Measurements from ENCODE around the gene TUFM. TPM values are rescaled to one million over a fixed set of nuclear protein-coding genes. Genes with fewer than 3 reads are reported as not detected.

Gene TUFM
- total RNA-seq, 5 donors from 2014 or later (not counting 1 experiment from before 2014, with no cell fraction given): 90.2 to 131 (median 105) TPM

DNA sequence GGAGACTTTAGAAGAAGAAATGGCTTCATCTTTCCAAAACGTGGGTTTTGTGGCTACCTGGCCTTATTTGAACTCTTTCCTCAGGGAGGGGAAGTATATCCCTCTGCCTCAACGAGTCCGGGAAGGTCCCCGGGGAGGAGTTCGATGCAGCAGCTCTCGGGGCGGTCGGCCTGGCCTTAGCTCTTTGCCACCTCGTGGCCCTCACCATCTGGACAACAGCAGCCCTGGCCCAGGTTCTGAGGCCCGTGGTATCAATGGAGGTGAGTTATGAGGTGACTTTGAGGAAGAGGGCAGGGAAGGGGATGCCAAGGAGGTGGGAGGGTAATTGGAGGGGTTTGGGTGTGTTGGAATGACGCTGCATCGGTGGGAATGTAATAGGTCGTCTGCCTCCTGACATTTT is 15.6 kb downstream of the TUFM start:
- no peak overlapping the region for H3K27ac Mint-ChIP-seq
- no peak overlapping the region for H3K4me3 ChIP-seq (ENCODE audit: control insufficient read depth in 1 of 2, extremely low read depth in 1 of 2, low read length in 1 of 2)
- no peaks in the 10 kb centered on the region for H3K9me3 ChIP-seq
- peaks cover 15 to 33% (median 27%) of the 10 kb centered on the region in 3 donors for H3K4me1 Mint-ChIP-seq
- H3K27me3 Mint-ChIP-seq: no peaks in the 10 kb centered on the region
- H3K36me3 Mint-ChIP-seq: peaks cover 81% of the 10 kb centered on the region
- H3K4me3 Mint-ChIP-seq: no peak overlapping the region
- H3K36me3 ChIP-seq (ENCODE audit: control insufficient read depth in 2 of 2, extremely low read depth in 1 of 2, insufficient read depth in 1 of 2, low read length in 1 of 2): peaks cover 33 to 99% of the 10 kb centered on the region in 2 donors
- no peak overlapping the region for H3K27ac ChIP-seq (ENCODE audit: low read length)
- WGBS (ENCODE audit: insufficient coverage): 95% methylated on average over 10 of the region's 13 CpGs
- DNase-seq (no peak), ATAC-seq (replicated peaks in 1 of 4) (no peak)
- ChIA-PET POLR2A (interaction anchor here (0.7 to 1.1 kb wide), 2 partner anchors 12 to 14 kb away, joined by 3 to 6 read pairs; no protein-coding TSS in a partner anchor), CTCF (interaction anchor here in 1 of 2 donors (0.7 kb wide), 1 partner anchor 85 kb away, joined by 3 read pairs; no protein-coding TSS in a partner anchor)
- H3K4me1 ChIP-seq (ENCODE audit: control insufficient read depth in 1 of 2, extremely low read depth in 1 of 2, insufficient read depth in 2 of 2, low read length in 2 of 2): peaks cover 3 to 6% of the 10 kb centered on the region in 2 experiments
- no peaks in the 10 kb centered on the region for H3K27me3 ChIP-seq (replicated peaks in 1 of 2; ENCODE audit: control insufficient read depth in 2 of 2, extremely low read depth in 1 of 2, insufficient read depth in 2 of 2, low read length in 1 of 2)
- no peaks in the 10 kb centered on the region for H3K9me3 Mint-ChIP-seq

DNA sequence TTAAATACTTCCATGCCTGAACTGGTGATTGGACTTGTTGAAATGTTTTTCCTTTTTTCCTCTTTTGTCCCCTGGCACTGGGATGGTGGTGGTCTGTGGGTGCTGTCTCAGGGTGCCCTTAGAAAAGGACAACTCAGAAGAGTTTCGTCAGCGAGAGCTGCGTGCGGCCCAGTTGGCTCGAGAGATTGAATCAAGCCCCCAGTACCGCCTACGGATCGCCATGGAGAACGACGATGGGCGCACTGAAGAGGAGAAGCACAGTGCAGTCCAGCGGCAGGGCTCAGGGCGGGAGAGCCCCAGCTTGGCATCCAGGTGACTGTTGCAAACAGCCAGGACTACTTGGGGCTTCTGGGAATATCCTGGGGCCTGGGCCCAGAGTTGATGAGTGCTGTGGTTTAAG is 16.4 kb downstream of the TUFM start:
- H3K36me3 ChIP-seq (ENCODE audit: control insufficient read depth in 2 of 2, extremely low read depth in 1 of 2, insufficient read depth in 1 of 2, low read length in 1 of 2): peaks cover 29 to 95% of the 10 kb centered on the region in 2 donors
- Mint-ChIP-seq H3K36me3 (peaks cover 80% of the 10 kb centered on the region), H3K9me3 (no peaks in the 10 kb centered on the region), H3K4me1 (peaks cover 23 to 41% (median 34%) of the 10 kb centered on the region in 3 donors), H3K27ac (no peak overlapping the region), H3K4me3 (no peak overlapping the region), H3K27me3 (no peaks in the 10 kb centered on the region)
- CTCF ChIA-PET: no interaction called here
- H3K27me3 ChIP-seq (replicated peaks in 1 of 2; ENCODE audit: control insufficient read depth in 2 of 2, extremely low read depth in 1 of 2, insufficient read depth in 2 of 2, low read length in 1 of 2): no peaks in the 10 kb centered on the region
- no peaks in the 10 kb centered on the region for H3K9me3 ChIP-seq
- peaks cover 11 to 14% of the 10 kb centered on the region in 2 experiments for H3K4me1 ChIP-seq (ENCODE audit: control insufficient read depth in 1 of 2, extremely low read depth in 1 of 2, insufficient read depth in 2 of 2, low read length in 2 of 2)
- WGBS (ENCODE audit: insufficient coverage): 97% methylated on average over 13 of the region's 13 CpGs
- H3K27ac ChIP-seq (ENCODE audit: low read length): no peak overlapping the region
- POLR2A ChIA-PET: interaction anchor here in 1 of 2 donors (1.1 kb wide), 1 partner anchor 13 kb away, joined by 3 read pairs; no protein-coding TSS in a partner anchor
- no peak overlapping the region for H3K4me3 ChIP-seq (ENCODE audit: control insufficient read depth in 1 of 2, extremely low read depth in 1 of 2, low read length in 1 of 2)
- ATAC-seq (replicated peaks in 1 of 4): no peak
- DNase-seq: no peak

DNA sequence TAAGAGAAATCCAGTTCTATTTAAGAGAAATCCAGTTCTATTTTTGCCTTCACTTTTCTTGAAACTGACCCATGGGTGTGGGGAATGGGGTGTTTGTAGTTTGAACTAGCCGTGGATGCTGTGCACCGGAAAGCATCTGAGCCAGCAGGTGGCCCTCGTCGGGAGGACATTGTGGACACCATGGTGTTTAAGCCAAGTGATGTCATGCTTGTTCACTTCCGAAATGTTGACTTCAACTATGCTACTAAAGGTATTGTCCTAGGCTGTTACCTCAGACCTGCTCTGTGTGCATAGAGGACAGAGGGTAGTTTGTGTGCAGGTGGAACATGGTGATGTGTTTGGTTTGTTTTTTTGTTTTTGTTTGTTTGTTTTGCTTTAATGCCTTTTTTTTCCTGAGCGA is 20.0 kb downstream of the TUFM start:
- WGBS (ENCODE audit: insufficient coverage): 97% methylated on average over 5 of the region's 6 CpGs
- Mint-ChIP-seq H3K27me3 (no peaks in the 10 kb centered on the region), H3K4me3 (peak overlapping the region; percentile 13 to 55 (median 54)), H3K36me3 (peaks cover 52% of the 10 kb centered on the region), H3K9me3 (no peaks in the 10 kb centered on the region), H3K4me1 (peaks cover 36 to 54% (median 45%) of the 10 kb centered on the region in 3 donors), H3K27ac (peak overlapping the region; percentile 11 to 80)
- H3K27ac ChIP-seq (ENCODE audit: low read length): no peak overlapping the region
- no peak for ATAC-seq (replicated peaks in 1 of 4)
- H3K4me3 ChIP-seq (ENCODE audit: control insufficient read depth in 1 of 2, extremely low read depth in 1 of 2, low read length in 1 of 2): no peak overlapping the region
- H3K4me1 ChIP-seq (ENCODE audit: control insufficient read depth in 1 of 2, extremely low read depth in 1 of 2, insufficient read depth in 2 of 2, low read length in 2 of 2): peaks cover 22% of the 10 kb centered on the region in 2 experiments
- ChIA-PET CTCF (no interaction called here), POLR2A (no interaction called here)
- no peak for DNase-seq
- peaks cover 19 to 59% of the 10 kb centered on the region in 2 donors for H3K36me3 ChIP-seq (ENCODE audit: control insufficient read depth in 2 of 2, extremely low read depth in 1 of 2, insufficient read depth in 1 of 2, low read length in 1 of 2)
- no peaks in the 10 kb centered on the region for H3K9me3 ChIP-seq
- no peaks in the 10 kb centered on the region for H3K27me3 ChIP-seq (replicated peaks in 1 of 2; ENCODE audit: control insufficient read depth in 2 of 2, extremely low read depth in 1 of 2, insufficient read depth in 2 of 2, low read length in 1 of 2)

DNA sequence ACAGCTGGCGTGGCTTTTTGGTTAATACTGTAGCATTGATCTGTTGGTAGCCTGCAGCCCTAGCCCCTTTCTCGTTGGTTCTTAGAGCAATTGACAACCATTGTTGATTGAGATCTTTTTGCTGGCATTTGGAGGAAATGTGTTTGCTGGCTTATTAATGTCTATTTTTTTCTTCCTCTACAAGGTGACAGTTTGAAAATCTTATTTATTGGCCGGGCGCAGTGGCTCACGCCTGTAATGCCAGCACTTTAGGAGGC is 21.5 kb downstream of the TUFM start:
- Mint-ChIP-seq H3K27ac (peak overlapping the region; percentile 96 to 98), H3K27me3 (no peaks in the 10 kb centered on the region), H3K4me1 (peaks cover 36 to 55% (median 46%) of the 10 kb centered on the region in 3 donors), H3K36me3 (peaks cover 37% of the 10 kb centered on the region), H3K4me3 (peak overlapping the region; percentile 96 to 98 (median 98)), H3K9me3 (no peaks in the 10 kb centered on the region)
- POLR2A ChIA-PET: no interaction called here
- peaks cover 14 to 44% of the 10 kb centered on the region in 2 donors for H3K36me3 ChIP-seq (ENCODE audit: control insufficient read depth in 2 of 2, extremely low read depth in 1 of 2, insufficient read depth in 1 of 2, low read length in 1 of 2)
- H3K9me3 ChIP-seq: no peaks in the 10 kb centered on the region
- DNase-seq: no peak
- CTCF ChIA-PET: interaction anchor here in 1 of 2 donors (0.5 kb wide), 1 partner anchor 136 kb away, joined by 3 read pairs; no protein-coding TSS in a partner anchor
- H3K4me3 ChIP-seq (ENCODE audit: control insufficient read depth in 1 of 2, extremely low read depth in 1 of 2, low read length in 1 of 2): peak overlapping the region; percentile 64 to 95
- peaks cover 22% of the 10 kb centered on the region in 2 experiments for H3K4me1 ChIP-seq (ENCODE audit: control insufficient read depth in 1 of 2, extremely low read depth in 1 of 2, insufficient read depth in 2 of 2, low read length in 2 of 2)
- ATAC-seq (replicated peaks in 1 of 4): no peak
- peak overlapping the region; percentile 98 for H3K27ac ChIP-seq (ENCODE audit: low read length)
- WGBS (ENCODE audit: insufficient coverage): 0% methylated on average over 1 of the region's 5 CpGs
- no peaks in the 10 kb centered on the region for H3K27me3 ChIP-seq (replicated peaks in 1 of 2; ENCODE audit: control insufficient read depth in 2 of 2, extremely low read depth in 1 of 2, insufficient read depth in 2 of 2, low read length in 1 of 2)

DNA sequence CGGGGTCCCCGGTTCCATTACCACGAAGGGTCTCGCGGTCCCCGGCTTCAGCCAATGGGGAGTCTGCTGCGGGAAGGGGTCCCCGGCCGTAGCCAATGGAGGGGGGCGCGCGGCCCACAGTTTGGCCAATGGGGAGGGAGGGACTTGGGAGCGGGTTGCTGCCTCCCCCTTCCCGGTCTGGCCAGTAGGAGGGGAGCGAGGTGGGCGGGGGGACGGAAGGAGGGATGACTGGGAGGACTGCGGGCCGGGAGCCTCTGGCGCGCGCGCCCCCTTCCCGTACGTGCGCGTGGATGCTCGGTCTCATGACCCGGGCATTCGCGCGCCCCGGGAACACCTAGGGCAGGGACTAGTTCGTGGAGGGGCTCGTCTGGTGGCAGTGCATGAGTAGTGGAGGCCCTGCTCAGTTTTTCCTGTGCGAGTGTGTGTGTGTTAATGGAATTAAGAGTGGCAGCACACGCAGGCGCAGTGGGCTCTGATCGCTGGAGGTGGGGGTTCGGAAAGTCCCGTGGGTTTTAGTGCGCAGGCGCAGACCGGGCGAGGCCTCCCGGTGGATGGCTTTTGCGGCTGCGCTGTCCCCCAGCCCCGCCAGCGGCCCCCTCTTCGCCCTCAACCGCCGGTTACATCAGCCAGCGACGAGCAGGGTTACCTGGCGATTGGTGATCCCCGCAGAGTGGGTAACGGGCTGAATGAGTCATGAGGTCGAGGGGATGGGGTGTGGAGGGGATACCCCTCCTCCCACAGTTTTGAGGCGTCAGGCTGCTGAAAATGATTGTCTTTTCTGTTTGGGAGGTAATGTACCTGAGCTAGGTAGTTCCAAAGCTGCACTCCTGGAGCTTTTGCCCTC is 22.1 kb downstream of the TUFM start:
- Histone ChIP-seq H3K27me3 (replicated peaks in 1 of 2; ENCODE audit: control insufficient read depth in 2 of 2, extremely low read depth in 1 of 2, insufficient read depth in 2 of 2, low read length in 1 of 2) (no peaks in the 10 kb centered on the region), H3K4me3 (ENCODE audit: control insufficient read depth in 1 of 2, extremely low read depth in 1 of 2, low read length in 1 of 2) (peak overlapping the region; percentile 64 to 95), H3K9me3 (no peaks in the 10 kb centered on the region), H3K4me1 (ENCODE audit: control insufficient read depth in 1 of 2, extremely low read depth in 1 of 2, insufficient read depth in 2 of 2, low read length in 2 of 2) (peaks cover 22% of the 10 kb centered on the region in 2 experiments), H3K27ac (ENCODE audit: low read length) (peak overlapping the region; percentile 98), H3K36me3 (ENCODE audit: control insufficient read depth in 2 of 2, extremely low read depth in 1 of 2, insufficient read depth in 1 of 2, low read length in 1 of 2) (peaks cover 14 to 39% of the 10 kb centered on the region in 2 donors)
- ATAC-seq (replicated peaks in 1 of 4) (peak; percentile 63 to 72 (median 67)), DNase-seq (peak; percentile 82 to 98 (median 93))
- peaks cover 36 to 55% (median 46%) of the 10 kb centered on the region in 3 donors for H3K4me1 Mint-ChIP-seq
- POLR2A ChIA-PET: interaction anchor here in 1 of 2 donors (0.6 kb wide), 1 partner anchor 100 kb away, joined by 3 read pairs; no protein-coding TSS in a partner anchor
- no peaks in the 10 kb centered on the region for H3K27me3 Mint-ChIP-seq
- CTCF ChIA-PET: interaction anchor here in 1 of 2 donors (0.5 to 1.0 kb wide), 3 partner anchors 40 to 136 kb away, joined by 3 read pairs; partner anchors contain the start of genes NFATC2IP and SH2B1
- WGBS (ENCODE audit: insufficient coverage): under 1% methylated on average over 37 of the region's 60 CpGs
- peak overlapping the region; percentile 96 to 98 (median 98) for H3K4me3 Mint-ChIP-seq
- H3K36me3 Mint-ChIP-seq: peaks cover 32% of the 10 kb centered on the region
- H3K9me3 Mint-ChIP-seq: no peaks in the 10 kb centered on the region
- H3K27ac Mint-ChIP-seq: peak overlapping the region; percentile 96 to 98

DNA sequence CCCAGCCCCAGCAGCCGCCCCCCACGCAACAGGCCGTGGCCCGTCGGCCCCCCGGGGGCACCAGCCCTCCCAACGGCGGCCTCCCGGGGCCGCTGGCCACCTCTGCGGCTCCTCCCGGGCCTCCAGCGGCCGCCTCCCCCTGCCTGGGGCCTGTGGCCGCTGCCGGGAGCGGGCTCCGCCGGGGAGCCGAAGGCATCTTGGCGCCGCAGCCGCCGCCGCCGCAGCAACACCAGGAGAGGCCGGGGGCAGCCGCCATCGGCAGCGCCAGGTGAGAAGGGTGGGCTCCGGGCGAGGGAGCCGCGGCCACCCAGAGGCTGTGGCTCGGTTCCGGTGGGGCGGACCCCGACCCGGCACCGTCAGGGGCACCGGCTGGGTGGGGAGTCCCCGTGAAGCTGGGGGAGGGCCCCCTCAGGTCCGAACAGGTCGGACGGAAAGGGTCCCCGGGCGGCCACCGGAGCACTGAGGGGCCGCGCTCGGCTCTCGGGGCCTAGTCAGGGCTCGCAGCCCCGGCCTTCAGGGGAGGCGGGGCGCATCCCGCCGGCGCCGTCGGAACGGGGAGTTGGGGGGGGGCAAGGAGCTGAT is 22.8 kb downstream of the TUFM start:
- Histone ChIP-seq H3K9me3 (no peaks in the 10 kb centered on the region), H3K27ac (ENCODE audit: low read length) (peak overlapping the region; percentile 98), H3K27me3 (replicated peaks in 1 of 2; ENCODE audit: control insufficient read depth in 2 of 2, extremely low read depth in 1 of 2, insufficient read depth in 2 of 2, low read length in 1 of 2) (no peaks in the 10 kb centered on the region), H3K36me3 (ENCODE audit: control insufficient read depth in 2 of 2, extremely low read depth in 1 of 2, insufficient read depth in 1 of 2, low read length in 1 of 2) (peaks cover 14 to 32% of the 10 kb centered on the region in 2 donors), H3K4me3 (ENCODE audit: control insufficient read depth in 1 of 2, extremely low read depth in 1 of 2, low read length in 1 of 2) (peak overlapping the region; percentile 64 to 95), H3K4me1 (ENCODE audit: control insufficient read depth in 1 of 2, extremely low read depth in 1 of 2, insufficient read depth in 2 of 2, low read length in 2 of 2) (peaks cover 22% of the 10 kb centered on the region in 2 experiments)
- H3K27me3 Mint-ChIP-seq: no peaks in the 10 kb centered on the region
- ChIA-PET CTCF (interaction anchor here in 1 of 2 donors (0.5 to 1.0 kb wide), 5 partner anchors 22 to 127 kb away, joined by 3 to 7 read pairs (median 4); partner anchors contain the start of genes NFATC2IP, SH2B1 and TUFM), POLR2A (interaction anchor here (0.6 to 0.7 kb wide), 5 partner anchors 13 to 1532 kb away, joined by 3 to 10 read pairs (median 6); no protein-coding TSS in a partner anchor)
- peak overlapping the region; percentile 96 to 98 (median 98) for H3K4me3 Mint-ChIP-seq
- DNase-seq (peak in 19 of 35 experiments; percentile 12 to 59 (median 35)), ATAC-seq (replicated peaks in 1 of 4) (peak; percentile 11 to 18 (median 16))
- H3K4me1 Mint-ChIP-seq: peaks cover 36 to 53% (median 46%) of the 10 kb centered on the region in 3 donors
- under 1% methylated on average over 57 of the region's 62 CpGs for WGBS (ENCODE audit: insufficient coverage)
- no peaks in the 10 kb centered on the region for H3K9me3 Mint-ChIP-seq
- peaks cover 29% of the 10 kb centered on the region for H3K36me3 Mint-ChIP-seq
- H3K27ac Mint-ChIP-seq: peak overlapping the region; percentile 96 to 98

Measured in T-cell (primary cell).